Tongue (tissue), 2 donors: ENCODE results near the gene MAST4. TPM values are rescaled to one million over a fixed set of nuclear protein-coding genes. Genes with fewer than 3 reads are reported as not detected.

Source experiments
- DNase-seq: peaks from one replicate; pipeline ENCODE4 v3.0.0-alpha.2; 2015
- total RNA-seq: library from RNA; depleted of rRNA; stranded (reverse); fragments of >200 nt; gene quantifications from one replicate; pipeline ENCODE4 v1.2.3, GENCODE V29; 2014

MAST4 gene
- total RNA-seq, 1 donor from 2014 or later, result 44.4 TPM

DNA sequence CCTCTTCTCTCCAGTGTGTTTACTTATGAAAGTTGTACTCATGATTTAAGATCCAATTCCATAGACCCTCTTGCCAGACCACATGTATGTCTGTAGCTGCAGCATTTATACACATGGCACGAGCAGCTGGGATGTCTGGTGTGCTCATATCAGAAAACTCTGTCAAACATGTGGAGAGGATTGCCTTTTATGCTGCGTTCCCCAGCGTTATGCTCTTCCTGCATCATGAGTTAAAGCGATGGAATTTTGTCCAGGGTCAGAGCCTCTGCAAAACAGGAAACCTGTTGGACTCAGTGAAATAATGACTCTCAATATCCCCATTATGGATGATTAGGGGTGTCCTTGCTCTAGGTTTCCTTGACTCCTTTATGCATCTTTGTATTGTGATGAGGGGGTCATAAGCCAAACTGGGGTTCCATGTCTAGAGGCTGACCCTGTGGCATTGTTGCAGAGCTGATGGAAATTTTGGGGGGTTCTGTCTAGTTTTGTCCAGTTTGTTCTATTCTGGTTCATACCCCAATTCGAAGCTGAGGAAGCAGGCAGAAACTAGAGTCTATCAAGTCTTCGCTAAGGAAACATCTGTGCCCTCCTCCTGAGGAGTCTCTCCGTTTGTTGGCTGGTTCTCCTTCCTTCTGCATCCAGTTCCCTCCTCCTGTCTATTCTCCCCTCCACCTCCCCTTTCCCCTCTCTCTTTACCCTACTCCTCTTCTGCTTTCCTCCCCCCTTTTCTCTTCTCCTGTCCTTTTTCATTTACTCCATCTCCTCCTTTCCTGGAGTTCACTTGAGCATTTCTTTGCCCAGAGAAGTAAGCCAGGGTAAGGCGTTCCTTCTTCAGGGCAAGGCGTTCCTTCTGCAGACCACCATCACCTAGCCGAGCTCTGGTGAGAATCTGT, 252.8 kb downstream of the MAST4 start:
- DNase-seq, result peak; percentile 61

DNA sequence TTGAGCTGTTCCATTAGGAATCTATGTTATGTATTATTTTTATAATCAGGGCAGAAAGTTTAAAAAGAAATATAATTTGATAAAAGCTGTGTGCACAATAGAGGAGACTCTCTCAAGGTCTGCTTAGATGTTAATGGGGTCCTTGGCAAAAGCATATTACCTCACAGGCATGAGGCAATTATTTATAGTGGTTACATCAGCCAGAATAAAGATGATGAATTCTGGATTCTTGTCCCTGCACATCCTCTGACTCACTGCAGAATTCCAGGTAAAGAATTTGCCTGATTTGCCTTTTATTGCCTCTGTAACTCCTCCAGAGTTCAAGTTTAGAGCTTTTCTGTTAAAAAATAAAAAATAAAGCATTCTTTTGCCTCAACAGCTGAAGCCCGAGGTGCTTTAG, 253.6 kb downstream of the MAST4 start:
- no peak for DNase-seq

DNA sequence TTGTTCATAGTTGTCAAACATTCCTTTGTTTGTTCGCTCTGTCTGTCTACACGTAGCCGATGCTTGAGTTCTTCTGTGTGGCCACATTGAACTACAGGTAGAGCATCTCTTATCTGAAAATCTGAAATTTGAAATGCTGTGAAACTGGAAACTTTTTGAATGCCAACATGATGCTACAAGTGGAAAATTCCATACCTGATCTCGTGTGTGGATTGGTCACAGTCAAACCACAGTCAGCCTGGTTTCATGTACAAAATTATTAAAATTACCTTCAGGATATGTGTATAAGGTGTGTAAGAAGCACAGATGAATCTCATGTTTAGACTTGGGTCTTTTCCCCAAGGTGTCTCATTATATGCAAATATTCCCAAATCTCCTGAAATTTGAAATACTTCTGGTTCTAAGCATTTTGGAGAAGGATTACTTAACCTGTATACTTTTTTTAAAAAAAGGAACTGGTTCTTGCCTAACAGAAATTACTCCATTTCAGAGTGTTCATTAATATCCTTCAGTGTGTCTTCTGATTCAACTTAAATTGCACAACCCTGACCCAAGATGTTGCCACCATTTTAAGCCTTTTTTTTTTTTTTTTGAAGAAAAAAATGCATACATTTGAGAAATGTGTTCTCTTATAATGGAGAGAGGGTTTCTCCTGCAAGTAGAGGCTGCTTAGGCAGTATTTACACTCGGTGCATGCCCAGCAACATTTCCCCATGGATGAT, 254.3 kb downstream of the MAST4 start:
- no peak for DNase-seq

DNA sequence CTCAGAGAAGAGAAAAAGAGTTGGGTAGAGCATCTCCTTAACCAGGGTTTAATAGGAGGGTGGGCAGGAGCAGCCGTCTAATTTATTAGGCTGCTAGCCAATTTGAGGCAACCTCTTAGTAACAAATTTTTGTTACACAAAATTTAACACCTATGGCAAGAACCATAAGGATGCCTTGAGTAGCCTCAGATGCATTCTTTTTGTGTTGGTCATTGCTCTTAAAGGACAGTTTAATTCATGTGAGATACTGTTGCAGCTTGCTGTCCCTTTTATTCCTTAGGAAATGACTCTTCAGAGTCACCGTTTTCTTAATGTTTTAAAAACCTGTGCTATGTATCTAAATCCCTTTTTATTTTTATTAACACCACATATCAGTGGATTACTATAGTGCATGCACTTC, 255.1 kb downstream of the MAST4 start:
- no peak for DNase-seq

DNA sequence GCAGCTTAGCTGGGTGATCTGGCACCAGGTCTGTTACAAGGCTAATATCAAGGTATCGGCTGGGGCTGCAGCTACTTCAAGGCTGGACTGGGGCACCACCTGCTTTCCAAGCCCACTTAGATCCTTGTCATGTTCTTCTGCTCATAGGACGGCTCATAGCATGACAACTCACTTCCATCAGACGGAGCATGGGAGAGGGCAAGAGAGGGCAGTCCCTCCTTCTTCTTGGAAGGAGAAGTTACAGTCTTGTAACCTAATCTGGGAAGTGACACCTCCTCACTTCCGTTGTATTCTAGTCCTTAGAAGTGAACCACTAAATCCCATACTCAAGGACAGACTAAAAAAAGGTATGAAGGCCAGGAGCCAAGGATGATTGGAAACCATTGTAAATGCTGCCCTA, 258.2 kb downstream of the MAST4 start:
- no peak for DNase-seq

DNA sequence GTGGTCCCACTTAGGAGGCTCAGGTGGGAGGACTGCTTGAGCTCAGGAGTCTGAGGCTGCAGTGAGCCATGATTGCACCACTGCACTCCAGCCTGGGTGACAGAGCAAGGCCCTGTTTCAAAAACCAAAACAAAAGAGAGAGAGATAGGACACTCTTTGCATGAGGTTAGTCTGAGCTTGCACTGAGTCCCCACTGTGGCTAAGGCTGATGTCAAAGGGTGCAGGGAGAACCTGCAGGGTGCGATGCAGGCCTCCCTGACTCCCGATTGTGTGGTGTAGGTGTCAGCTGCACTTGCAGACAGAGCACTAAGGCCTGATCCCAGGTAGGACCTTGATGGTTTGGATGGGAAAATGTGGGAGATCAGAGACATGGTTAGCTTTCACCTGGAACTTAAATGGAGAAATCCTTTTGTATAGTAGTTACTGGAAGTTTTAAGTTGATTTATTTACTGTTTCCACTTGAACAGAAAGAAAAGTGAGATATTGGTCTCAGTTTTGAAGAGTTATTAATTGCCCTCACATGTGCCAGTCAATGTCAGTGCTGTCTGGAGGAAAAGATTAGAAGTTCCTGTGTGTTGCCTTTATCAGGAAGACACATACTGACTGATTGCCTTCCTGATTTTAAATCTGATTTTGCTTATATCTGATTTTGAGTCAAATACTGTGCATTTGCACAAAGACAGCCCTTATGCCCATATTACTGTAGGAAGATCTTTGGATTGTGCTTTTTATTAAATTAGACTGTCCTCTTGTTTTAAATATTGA, 260.0 kb downstream of the MAST4 start:
- DNase-seq, result no peak

DNA sequence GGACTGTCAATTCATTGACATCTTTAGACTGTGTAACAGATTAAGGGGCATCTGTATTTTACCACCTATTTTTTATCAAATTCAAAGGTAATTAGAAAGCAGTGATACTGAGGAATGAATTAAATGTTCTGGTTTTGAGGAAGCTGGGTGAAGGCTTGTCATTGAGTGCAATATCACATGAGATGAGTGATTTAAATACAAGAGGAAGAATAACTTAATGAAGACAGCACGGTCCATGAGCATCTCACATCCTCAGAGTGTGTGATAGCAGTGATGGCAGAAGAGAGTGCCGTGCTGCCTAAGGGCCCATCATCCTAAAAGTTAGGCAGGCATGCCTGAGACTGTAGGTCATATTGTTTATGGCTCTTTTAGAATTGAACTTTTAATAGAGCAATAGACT, 263.3 kb downstream of the MAST4 start:
- DNase-seq, result no peak

DNA sequence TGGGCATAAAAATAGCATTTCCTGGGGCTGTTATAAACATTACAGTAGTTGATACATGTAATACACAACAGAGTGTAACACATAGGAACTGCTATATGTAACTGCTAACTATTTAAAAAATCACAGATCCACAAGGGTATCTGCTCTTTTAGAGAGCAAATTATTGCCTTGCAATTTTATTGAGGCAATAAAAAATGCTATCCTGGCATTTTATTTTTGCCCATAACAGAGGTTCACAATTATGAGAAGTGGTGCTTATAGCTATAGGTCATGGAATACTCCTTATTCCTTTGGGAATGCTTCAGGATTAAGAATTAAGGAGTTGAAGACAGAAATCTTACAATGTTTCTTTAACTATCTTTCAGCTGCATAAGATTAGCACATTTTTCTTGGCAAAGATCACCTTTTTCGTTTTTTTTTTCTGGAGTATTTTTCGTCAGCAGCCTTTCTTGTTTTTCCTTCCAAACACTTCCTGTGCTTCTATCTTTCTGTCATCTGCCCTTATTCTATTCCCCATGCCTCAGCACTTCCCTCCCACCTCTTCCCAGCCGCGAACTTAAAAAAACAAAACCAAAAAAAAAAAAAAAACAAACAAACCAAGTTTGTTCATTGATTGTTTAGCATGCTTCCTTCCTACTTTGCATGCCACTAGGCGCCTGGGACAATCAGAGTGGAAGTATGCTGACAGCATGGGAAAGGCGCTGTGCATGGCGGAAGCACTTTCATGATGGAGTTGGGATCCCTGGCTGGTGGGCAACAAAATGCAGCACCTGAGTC, 264.2 kb downstream of the MAST4 start:
- DNase-seq, result peak; percentile 36

DNA sequence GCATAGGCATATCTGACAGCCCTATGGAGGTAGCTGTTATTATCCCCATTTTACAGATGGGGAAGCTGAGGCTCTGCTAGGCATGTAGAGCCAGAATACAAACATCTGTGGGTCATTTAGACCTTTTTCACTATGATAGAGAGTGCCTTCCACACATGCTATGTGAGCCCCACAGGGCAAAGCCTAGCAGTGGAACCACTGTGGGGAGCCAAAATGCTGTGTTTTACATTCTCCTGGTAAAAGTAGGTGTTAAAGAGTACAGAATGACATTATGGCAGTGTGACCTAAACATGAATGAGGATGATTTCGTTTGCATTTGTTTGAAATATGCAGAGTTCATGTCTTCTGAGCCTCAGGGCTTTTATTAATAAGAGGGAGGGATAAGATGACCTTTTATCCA, 265.2 kb downstream of the MAST4 start:
- DNase-seq, result no peak

DNA sequence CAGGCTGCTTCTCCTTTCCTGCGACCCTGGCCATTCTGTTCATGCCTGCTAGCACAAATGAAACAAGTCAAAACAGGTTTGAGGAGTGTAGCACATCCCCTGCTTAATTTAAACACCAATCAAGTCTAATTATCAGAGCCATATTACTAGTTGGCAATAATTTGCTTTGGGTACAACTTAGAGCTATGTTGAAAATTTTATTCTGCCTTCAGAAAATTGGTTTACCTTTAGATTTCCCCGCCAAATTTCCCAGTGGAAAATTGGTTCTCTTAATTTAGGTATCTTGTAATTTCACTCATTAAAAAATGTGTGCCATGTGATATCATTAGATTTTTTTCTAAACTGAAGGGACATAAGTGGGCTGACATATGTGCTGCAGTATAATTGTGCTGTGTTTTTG, 265.8 kb downstream of the MAST4 start:
- no peak for DNase-seq

DNA sequence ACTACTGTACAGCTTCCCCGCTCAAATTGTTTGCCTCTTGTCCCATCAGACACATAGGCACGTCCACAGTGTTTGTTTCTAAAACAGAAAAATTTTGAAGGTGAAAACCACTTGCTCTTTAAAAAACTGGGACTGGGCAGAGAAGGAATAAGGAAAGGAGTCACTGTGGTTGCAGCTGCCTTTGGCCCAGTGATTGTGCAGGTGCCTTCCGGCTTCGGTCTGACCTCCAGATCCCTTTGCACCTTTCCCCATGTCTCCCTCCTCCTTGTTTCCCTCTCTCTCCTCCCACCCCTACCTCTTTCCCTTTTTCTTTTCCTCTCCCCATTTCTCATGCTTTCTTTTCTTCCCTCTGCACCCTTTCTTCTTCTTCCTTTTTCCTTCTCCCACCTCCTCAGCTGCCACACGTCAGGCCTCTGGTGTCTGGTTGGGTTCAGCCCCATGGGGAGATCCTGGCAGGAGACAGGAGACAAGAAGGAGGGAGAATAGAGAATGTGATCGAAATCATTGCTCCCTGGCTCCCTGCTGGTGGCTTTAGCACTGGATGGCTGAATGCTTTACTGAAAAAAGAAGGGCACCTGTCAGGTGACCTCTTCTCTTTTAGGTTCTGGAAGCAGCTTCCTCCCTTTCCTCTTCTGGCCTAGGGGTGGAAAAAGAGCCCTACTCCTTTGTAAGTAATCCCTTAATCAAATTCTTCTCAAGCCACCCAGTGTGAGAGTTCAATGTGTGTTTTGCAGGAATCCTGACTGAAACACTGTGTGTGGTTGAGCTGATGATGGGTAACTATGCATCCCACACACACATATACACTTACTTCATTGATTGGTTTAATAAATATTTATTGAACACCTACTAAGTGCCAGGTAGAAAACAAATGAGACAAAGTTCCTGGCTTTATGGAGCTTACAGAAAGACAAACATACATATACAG, 267.3 kb downstream of the MAST4 start:
- no peak for DNase-seq

DNA sequence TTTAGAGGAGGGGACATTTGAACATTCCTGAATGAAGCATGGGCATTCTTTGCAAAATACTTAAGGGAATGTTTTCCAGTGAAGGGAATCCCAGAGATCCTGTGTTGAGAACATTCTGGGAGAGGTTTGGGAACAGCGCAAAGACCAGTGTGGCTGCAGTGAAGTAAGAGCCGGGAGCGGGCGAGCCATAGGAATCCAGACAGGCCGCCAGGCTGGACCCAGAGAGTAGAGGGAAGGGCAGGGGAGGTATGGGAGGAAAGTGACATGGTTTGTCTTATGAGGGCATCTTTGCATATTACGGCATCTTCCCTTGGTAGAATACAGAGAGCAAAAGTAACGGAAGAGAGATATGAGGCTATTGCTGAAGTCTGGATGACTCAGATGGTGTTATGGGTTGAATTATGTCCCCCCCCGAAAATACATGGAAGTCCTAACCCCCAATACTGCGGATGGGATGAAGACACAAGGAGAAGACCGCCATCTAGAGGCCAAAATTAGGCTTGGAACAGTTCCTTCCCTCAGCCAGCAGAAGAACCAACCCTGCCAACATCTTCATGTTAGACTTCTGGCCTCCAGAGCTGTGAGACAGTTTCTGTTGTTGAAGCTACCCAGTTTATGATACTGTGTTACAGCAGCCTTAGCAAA, 268.2 kb downstream of the MAST4 start:
- no peak for DNase-seq

DNA sequence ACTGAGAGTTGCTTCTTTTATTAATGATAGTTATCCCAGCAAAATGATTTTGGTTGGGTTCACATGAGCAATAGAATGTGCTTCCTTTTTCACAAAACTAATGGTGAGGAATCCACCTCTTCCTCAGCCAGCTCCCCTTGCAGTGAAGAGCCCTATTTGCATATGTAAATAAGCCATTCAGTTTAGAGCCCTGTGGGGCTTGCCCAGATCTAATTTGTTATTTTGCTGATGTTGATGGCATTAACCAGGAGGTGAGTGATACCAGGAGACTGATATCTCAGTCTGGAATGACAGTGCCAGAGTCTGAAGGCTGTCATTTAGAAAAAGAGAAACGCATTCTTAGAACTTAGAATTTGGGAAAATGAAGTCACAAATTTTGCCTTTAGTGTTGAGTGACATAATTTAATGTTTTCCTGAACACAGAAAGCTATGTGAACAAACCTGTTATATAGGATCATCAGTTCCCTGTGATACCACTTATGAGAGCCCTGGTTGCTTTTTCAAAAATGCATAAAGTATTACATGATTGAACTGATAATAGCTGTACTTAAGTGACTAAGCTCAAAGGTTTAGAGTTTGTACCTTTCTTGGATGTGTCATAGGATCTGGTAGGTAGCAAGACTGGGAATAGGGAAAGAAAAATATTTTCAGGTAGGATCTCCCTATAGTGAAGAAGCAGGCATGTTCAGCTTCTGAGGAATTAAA, 271.6 kb downstream of the MAST4 start:
- no peak for DNase-seq

DNA sequence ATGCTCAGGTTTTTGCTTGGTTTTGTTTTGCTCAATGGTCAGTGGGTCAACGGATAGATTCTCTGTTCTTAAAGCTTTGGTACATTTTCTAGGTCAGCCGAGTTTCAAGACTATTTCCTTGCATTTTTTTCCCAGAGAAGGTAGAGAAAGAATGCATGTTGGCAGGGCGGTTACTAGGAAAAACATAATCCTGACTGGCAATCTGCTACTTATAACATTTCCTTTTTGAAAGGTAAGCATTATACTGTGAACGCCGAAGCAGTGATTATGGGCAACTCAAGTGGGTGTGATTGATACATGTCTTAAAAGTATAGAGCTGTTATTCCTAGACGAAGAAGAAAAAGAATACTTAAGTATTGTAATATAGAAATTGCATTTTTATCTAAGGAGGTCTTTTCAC, 273.2 kb downstream of the MAST4 start:
- no peak for DNase-seq

DNA sequence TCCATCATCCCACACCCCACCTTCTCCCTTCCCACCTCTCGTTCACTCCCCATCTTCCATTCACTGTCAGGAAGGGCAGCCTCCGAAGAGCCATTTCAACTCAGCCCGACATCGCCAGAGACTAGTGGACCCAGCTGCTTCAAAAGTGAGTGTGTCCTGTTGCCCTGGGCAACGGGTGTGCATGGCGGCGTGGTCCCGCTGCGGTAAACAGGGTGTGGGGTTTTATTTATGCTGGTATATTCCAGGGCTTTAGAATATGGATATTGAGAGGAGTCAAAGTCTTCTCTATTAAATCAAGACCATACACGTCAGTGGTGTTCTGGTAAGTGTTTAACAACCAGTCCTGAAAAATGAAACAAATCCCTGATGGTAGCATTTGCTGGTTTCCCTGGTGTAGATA, 274.5 kb downstream of the MAST4 start:
- DNase-seq, result no peak

DNA sequence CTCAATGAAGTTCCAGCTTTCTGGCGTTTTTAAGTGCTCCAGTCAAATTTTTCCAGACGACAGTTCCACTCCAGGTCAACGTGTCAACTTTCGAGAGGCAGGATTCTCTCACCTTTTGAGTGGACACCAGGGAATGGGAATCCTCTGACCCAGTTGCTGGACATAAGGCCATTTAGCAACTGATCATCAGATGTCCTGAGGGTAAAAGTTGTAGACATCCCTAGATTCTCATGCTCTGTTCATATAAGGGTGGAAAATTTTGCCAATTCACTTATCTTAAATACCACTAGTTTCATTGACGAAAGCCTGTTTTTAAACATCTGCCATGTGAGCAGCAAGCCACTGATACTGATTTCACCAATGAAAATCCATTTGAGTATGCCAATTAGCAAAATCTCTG, 275.5 kb downstream of the MAST4 start:
- no peak for DNase-seq

DNA sequence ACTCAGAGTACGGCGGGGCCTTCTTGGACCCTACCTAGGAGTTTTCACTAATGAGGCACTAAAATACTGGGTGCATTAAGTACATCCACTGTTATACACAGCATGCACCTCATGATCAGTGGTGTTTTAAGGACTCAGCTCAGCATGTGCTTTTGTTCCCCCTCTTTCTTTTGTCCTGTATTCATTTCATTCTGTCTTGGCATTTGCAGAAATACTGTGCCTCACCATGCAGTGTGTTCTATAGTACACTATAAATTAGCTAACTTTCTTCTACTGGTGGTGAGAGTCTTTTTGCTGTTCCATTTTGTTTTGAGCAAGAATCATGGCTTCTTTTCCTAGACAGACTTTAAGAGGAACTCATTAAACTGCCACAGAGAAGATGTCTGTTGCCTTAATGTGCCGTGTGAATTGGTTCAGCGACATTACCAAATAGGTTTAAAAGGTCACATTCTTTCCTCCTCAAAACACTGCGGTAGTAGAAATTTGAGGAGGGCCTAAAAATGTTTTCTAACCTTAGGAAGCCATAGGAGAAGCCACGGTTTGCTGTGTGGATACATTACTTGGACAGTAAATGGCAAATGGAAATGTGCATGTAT, 276.6 kb downstream of the MAST4 start:
- DNase-seq, result no peak

DNA sequence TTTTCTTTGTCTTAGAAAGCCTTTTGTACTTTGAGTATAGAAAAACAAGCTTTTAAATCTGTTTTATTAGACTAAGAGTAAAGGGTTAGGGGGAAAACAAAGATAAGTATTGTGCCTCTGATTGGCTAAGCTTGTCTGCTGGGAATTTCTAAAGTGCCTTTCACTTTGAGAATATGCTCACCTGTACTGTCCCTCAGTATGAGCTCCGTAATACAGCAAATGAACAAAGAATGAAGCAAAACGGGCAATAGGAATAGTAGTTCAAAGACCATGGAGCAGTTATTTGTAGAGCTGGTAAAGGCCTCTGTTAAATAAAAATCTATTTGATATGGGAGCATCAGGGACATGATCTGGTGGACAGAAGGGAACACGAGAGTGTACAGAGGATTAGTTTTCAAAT, 277.8 kb downstream of the MAST4 start:
- no peak for DNase-seq

DNA sequence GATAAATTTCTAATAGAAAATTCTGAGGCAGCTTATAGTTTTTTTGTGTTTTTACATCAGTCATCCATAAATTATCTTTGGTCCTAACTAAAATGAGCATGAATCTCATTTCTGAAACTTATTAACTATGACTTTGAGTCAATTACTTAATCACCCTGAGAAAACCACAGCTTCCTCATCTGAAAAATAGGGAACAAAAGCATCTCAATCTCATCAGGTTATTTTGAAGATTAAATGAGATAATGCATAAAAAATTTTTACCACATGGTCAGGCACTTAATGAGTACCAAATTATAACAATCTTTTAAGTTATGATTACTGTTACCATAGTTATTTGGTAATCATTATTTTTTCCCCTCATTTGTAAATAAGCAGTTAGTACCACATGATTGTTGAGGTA, 279.1 kb downstream of the MAST4 start:
- no peak for DNase-seq
